AG10803 (cell line): ENCODE data around the gene LRRC19.

Experiments used
- DNase-seq: peaks from one replicate; pipeline ENCODE4 v3.0.0; 2010; ENCODE audit warnings: low read depth
- H3K4me3 ChIP-seq: 2 replicates; pipeline ENCODE4 v1.5.1; 2011; ENCODE audit warnings: mild to moderate bottlenecking, low read length, control low read depth
- CTCF ChIP-seq: conservative IDR thresholded peaks from 2 replicates; pipeline ENCODE4 v1.5.1; 2011; ENCODE audit warnings: mild to moderate bottlenecking, low read length, control low read depth, inconsistent platforms

The LRRC19 gene

DNA sequence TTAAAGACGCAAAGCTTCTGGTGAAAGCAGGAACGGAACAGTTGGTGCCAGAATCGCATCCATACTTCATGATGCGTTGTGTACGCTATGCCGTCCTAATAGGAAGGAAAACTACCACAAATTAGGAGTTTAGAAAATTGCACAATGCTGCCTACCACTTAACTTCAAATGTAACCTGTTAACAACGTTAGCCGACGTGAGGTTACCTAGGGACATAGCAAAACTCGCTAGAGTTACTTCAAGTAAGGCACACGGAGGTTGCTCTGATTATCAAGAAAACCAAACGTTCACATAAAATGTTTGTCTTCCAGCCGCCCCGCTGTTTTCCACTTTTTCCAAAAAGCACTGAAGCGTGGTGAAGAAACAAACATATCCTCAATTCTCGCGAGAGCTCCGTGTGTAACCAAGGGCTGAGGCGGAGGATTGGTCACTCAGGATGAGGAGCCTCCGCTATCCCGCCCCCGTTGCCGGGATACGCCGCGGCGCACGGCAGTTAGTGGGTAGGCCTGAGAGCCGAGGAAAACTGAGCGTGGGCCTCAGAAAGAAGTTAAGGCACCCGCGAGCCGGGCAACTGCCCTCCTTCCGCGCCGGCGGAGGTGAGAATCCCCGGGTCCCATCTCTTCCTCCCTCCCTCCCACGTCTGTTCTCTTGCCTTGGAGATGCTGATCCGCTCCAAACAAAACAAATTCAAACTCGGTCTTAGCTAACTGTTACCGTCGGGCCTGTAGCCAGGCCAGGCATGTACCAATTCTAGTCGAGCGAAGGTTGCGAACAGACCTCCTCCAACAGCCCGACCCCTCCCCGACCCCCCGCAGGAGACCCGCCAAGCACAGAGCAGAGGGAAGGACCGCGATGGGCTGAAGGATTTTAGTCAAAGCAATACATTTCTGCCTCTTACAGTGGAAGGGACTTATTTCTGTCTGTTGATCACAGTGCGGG lies 49.3 kb downstream of the LRRC19 start, which contains the start of gene IFT74:
IFT74 (plus strand) TSS at position 492 of the 939 bp plus-strand sequence. CDS start 5,556 bp downstream, outside the sequence.
- H3K4me3 ChIP-seq, result peak within 1 kb of the TSS; percentile 86
- DNase-seq, result peak; percentile 98
- TF ChIP-seq CTCF, result no peak

DNA sequence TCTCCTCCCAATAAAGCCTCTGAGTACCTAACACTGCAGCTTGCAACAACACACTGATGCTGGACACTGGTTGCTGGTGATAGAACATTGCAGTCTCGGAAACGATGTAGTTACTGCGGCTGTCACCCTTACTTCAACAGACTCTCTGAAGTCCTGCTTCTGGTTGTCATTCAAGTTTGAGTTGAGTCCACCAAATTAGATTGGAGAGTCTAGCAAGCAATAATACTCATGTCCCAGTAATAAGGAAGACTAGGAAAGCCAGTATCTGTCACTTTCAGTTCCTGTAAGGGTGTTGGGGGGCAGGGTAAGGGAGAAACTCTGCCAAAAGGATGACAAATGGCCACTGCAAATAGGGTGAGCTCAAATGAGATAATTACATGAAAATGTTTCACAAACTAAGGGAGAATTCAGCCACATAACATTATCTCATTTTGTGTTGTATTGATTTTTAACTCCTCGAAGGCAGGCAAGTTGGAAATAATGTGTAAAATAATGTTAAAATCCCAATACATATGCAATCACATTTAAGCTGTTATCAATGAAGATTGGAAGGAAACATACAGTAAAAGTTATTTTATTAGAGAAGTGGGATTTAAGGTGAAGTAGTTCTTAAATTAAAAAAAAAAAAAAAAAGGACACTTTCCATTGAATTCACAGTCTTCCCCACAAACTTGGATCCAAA lies 50.1 kb downstream of the LRRC19 start:
- peak overlapping the region; percentile 86 for H3K4me3 ChIP-seq

DNA sequence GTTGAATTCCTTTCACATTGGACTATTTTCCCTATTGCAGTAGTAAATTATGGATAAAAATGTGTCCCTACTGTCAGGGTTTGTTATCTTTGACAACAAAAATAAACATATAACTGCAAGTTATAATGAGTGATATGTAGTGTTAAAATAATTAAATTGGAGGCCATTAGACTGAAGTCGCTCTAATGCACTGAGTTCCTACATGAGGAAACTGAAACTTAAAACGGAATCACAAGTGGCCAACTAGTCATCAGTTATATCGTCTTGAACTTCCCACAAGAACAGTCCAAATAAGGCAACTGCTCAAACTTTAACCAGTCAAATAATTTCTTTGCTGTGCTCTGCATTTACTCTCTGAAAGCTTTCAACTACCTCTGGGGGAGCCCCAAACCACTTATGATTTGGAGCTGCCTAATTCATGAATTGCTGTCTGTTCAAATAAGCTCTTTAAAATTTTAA lies 51.4 kb downstream of the LRRC19 start:
- H3K4me3 ChIP-seq, result no peak overlapping the region
- DNase-seq, result no peak

More for the DNA sequence above, 50.1 kb downstream of the LRRC19 start:
- DNase-seq, result peak; percentile 20
- no peak for TF ChIP-seq CTCF

GRCh38 chr9:26951794-26952193 lies 53.7 kb downstream of the LRRC19 start:
- no peak for DNase-seq
- no peak for TF ChIP-seq CTCF

More for the DNA sequence above, 51.4 kb downstream of the LRRC19 start:
- no peak for TF ChIP-seq CTCF

GRCh38 chr9:26950521-26950920 lies 55.0 kb downstream of the LRRC19 start:
- TF ChIP-seq CTCF, result no peak
- DNase-seq, result no peak

More at GRCh38 chr9:26951794-26952193, 53.7 kb downstream of the LRRC19 start:
- H3K4me3 ChIP-seq, result no peak overlapping the region

GRCh38 chr9:26949637-26950069 lies 55.8 kb downstream of the LRRC19 start:
- no peak for DNase-seq
- no peak for TF ChIP-seq CTCF
- no peak overlapping the region for H3K4me3 ChIP-seq

More at GRCh38 chr9:26950521-26950920, 55.0 kb downstream of the LRRC19 start:
- no peak overlapping the region for H3K4me3 ChIP-seq
